Smooth muscle cell (in vitro differentiated cells): ENCODE data around the gene KIF26B. TPM values are rescaled to one million over a fixed set of nuclear protein-coding genes. Genes with fewer than 3 reads are reported as not detected.

Experiments used
- DNase-seq: peaks from one replicate; lab custom pipeline; 2025; ENCODE audit not compliant: unreplicated experiment; lab: John Stamatoyannopoulos, UW
- H2AFZ ChIP-seq: fragments of 200-600 bp; sonication (generic); 2 replicates; pipeline ENCODE4 v1.6.0; 2016; ENCODE audit warnings: antibody characterized with exemption, low read depth, mild to moderate bottlenecking
- H3F3A ChIP-seq: fragments of 200-600 bp; sonication (generic); 2 replicates; pipeline ENCODE4 v1.6.0; 2017; ENCODE audit warnings: antibody characterized with exemption, low read depth
- H3K27ac ChIP-seq: fragments of 200-600 bp; sonication (generic); 2 replicates; pipeline ENCODE4 v1.5.1; 2016; ENCODE audit warnings: low read depth, mild to moderate bottlenecking
- H3K27me3 ChIP-seq: fragments of 200-600 bp; sonication (generic); 2 replicates; pipeline ENCODE4 v1.6.1; 2016; ENCODE audit warnings: low read depth, mild to moderate bottlenecking
- H3K36me3 ChIP-seq: fragments of 200-600 bp; sonication (generic); 2 replicates; pipeline ENCODE4 v1.5.1; 2016; ENCODE audit warnings: low read depth
- H3K4me1 ChIP-seq: fragments of 200-600 bp; sonication (generic); 2 replicates; pipeline ENCODE4 v1.5.1; 2016; ENCODE audit warnings: low read depth
- H3K4me2 ChIP-seq: fragments of 200-600 bp; sonication (generic); 2 replicates; pipeline ENCODE4 v1.6.0; 2016; ENCODE audit warnings: mild to moderate bottlenecking
- H3K4me3 ChIP-seq: fragments of 200-600 bp; sonication (generic); 2 replicates; pipeline ENCODE4 v1.5.1; 2016; ENCODE audit warnings: mild to moderate bottlenecking
- H3K79me2 ChIP-seq: fragments of 200-600 bp; sonication (generic); 2 replicates; pipeline ENCODE4 v1.6.0; 2016; ENCODE audit warnings: low read depth, mild to moderate bottlenecking
- H3K9ac ChIP-seq: fragments of 200-600 bp; sonication (generic); 2 replicates; pipeline ENCODE4 v1.6.0; 2016; ENCODE audit warnings: low read depth
- H3K9me3 ChIP-seq: fragments of 200-600 bp; sonication (generic); replicated peaks from 2 replicates; pipeline ENCODE4 v1.5.1; 2016; ENCODE audit warnings: low read depth
- H4K20me1 ChIP-seq: fragments of 200-600 bp; sonication (generic); 2 replicates; pipeline ENCODE4 v1.6.0; 2016; ENCODE audit warnings: low read depth
- CTCF ChIP-seq: fragments of 200-600 bp; sonication (generic); IDR thresholded peaks from 2 replicates; pipeline ENCODE4 v1.5.1; 2017; ENCODE audit warnings: borderline replicate concordance, mild to moderate bottlenecking, antibody characterized with exemption; ENCODE audit not compliant: insufficient read depth, poor library complexity, severe bottlenecking
- WGBS: methylation state at CpG from one replicate; pipeline ENCODE4 v1.1.7; 2016; ENCODE audit warnings: low lambda C conversion rate; 5-methylcytosine and 5-hydroxymethylcytosine counted together
- polyA plus RNA-seq: library from polyadenylated mRNA; unstranded; fragments of >200 nt; fragmentation: Nextera tagmentation; extraction: Ambion mirVana; gene quantifications from 2 replicates; pipeline ENCODE4 v1.2.1, GENCODE V29; 2016
- total RNA-seq: library from RNA; depleted of rRNA; stranded (reverse); fragments of >200 nt; gene quantifications from 2 replicates; pipeline ENCODE4 v1.2.3, GENCODE V29; 2014

The KIF26B gene
- total and polyA plus RNA-seq, 2 experiments from 2014 or later, result 24.9 to 43.3 TPM

GRCh38 chr1:245679821-245680780, 525.3 kb downstream of the KIF26B start:
- Histone ChIP-seq H4K20me1 (no peaks in the 10 kb centered on the region), H2AFZ (no peak overlapping the region), H3K79me2 (no peaks in the 10 kb centered on the region), H3K4me3 (no peak overlapping the region), H3K4me1 (no peaks in the 10 kb centered on the region), H3K27ac (no peak overlapping the region), H3K9me3 (no peaks in the 10 kb centered on the region), H3F3A (no peaks in the 10 kb centered on the region), H3K36me3 (no peaks in the 10 kb centered on the region), H3K9ac (no peak overlapping the region), H3K4me2 (no peak overlapping the region), H3K27me3 (no peaks in the 10 kb centered on the region)
- TF ChIP-seq CTCF, result no peak
- 88% methylated on average over 24 of the region's 24 CpGs for WGBS
- DNase-seq, result no peak

DNA sequence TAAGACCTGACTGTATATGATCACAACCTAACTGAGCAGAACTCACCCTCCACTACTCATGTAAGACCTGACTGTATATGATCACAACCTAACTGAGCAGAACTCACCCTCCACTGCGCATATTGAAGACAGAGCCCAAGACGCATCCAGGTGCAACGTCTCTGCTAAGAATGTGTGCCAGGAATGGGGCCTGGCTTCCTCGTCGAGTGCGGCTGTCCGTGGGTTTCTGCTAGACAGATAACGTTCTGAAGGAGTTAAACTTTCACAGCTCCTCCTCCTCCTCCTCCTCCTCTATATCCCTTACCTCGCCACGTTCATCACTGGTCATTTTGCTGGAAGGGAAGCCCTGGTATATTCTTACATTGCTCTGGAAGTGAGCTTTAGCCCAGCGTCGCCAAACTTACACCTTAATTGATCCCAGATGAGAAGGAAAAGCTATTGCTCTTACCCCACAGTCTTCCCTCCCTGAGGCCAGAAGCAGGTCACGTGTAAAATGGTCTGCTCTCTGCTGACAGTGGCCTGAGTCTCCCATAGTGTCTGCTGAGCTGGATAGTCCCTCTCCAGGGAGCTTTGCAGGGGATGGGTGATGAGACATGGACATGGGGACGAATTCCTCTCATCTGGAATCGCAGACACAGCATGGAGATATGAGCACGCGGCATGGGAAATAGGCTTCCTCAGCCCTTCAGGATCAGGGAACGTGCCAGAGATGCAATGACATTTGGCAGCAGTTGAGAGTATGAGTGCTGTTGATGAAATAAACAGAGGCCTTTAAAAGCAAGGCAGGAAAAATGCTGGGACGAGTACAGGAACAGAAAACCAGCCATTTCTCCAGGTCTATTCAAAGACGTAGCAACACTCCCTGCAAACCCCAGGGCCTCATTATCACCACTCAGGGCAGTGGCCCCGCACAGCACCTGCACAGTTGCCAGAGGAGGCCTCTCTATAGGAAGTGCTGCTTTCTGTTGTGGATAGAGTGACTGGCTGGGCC, 528.1 kb downstream of the KIF26B start:
- no peaks in the 10 kb centered on the region for H4K20me1 ChIP-seq
- no peaks in the 10 kb centered on the region for H3K4me1 ChIP-seq
- no peak overlapping the region for H3K9ac ChIP-seq
- H3K36me3 ChIP-seq, result no peaks in the 10 kb centered on the region
- TF ChIP-seq CTCF, result no peak
- H3K4me2 ChIP-seq, result no peak overlapping the region
- H3K27me3 ChIP-seq, result no peaks in the 10 kb centered on the region
- no peak overlapping the region for H2AFZ ChIP-seq
- H3F3A ChIP-seq, result no peaks in the 10 kb centered on the region
- H3K27ac ChIP-seq, result peak overlapping the region; percentile 37
- no peaks in the 10 kb centered on the region for H3K9me3 ChIP-seq
- DNase-seq, result no peak
- H3K4me3 ChIP-seq, result no peak overlapping the region
- no peaks in the 10 kb centered on the region for H3K79me2 ChIP-seq
- WGBS, result 57% methylated on average over 21 of the region's 21 CpGs

- DNase-seq, result no peak
Measured at GRCh38 chr1:245683676-245684075, 528.9 kb downstream of the KIF26B start.

More at GRCh38 chr1:245683676-245684075, 528.9 kb downstream of the KIF26B start:
- Histone ChIP-seq H3K9ac (no peak overlapping the region), H3K79me2 (no peaks in the 10 kb centered on the region), H3K36me3 (no peaks in the 10 kb centered on the region), H3F3A (no peaks in the 10 kb centered on the region), H3K9me3 (no peaks in the 10 kb centered on the region), H3K27ac (no peak overlapping the region), H2AFZ (no peak overlapping the region), H3K4me1 (no peaks in the 10 kb centered on the region), H3K27me3 (no peaks in the 10 kb centered on the region), H3K4me3 (no peak overlapping the region), H4K20me1 (no peaks in the 10 kb centered on the region), H3K4me2 (no peak overlapping the region)
- WGBS, result 87% methylated on average over 9 of the region's 9 CpGs
- no peak for TF ChIP-seq CTCF
